Osteocyte (in vitro differentiated cells): ENCODE measurements around the gene CCNY. TPM values are rescaled to one million over a fixed set of nuclear protein-coding genes. Genes with fewer than 3 reads are reported as not detected.

Source experiments
- DNase-seq: peaks from one replicate; pipeline ENCODE4 v3.0.0; 2021; ENCODE audit warnings: mixed read lengths; ENCODE audit not compliant: unreplicated experiment; ENCODE audit errors: extremely low spot score
- H3K27ac Mint-ChIP-seq: one replicate; pipeline ENCODE4 v1.8.0; 2021; ENCODE audit warnings: mild to moderate bottlenecking, mixed read lengths; ENCODE audit not compliant: unreplicated experiment
- H3K27me3 Mint-ChIP-seq: one replicate; pipeline ENCODE4 v1.8.0; 2021; ENCODE audit warnings: mixed read lengths; ENCODE audit not compliant: unreplicated experiment
- H3K36me3 Mint-ChIP-seq: one replicate; pipeline ENCODE4 v1.8.0; 2021; ENCODE audit warnings: mixed read lengths; ENCODE audit not compliant: unreplicated experiment
- H3K4me1 Mint-ChIP-seq: one replicate; pipeline ENCODE4 v1.8.0; 2021; ENCODE audit warnings: mixed read lengths; ENCODE audit not compliant: unreplicated experiment
- H3K4me3 Mint-ChIP-seq: one replicate; pipeline ENCODE4 v1.8.0; 2021; ENCODE audit warnings: mild to moderate bottlenecking, moderate library complexity, mixed read lengths; ENCODE audit not compliant: unreplicated experiment
- H3K9me3 Mint-ChIP-seq: one replicate; pipeline ENCODE4 v1.8.0; 2021; ENCODE audit warnings: mixed read lengths; ENCODE audit not compliant: unreplicated experiment
- CTCF ChIP-seq: fragments of 200-600 bp; sonication (generic); IDR thresholded peaks from 2 replicates; pipeline ENCODE4 v1.5.0; 2021; ENCODE audit warnings: antibody characterized with exemption, mild to moderate bottlenecking, moderate library complexity
- total RNA-seq: library from RNA; stranded (reverse); gene quantifications from 2 replicates; pipeline ENCODE4 v1.2.1, GENCODE V29; 2021

The CCNY gene
- total RNA-seq, 1 donor from 2014 or later: 76.4 TPM

GRCh38 chr10:35497909-35498308 is 161.6 kb downstream of the CCNY start:
- H3K27me3 Mint-ChIP-seq: no peaks in the 10 kb centered on the region
- no peak for TF ChIP-seq CTCF
- H3K9me3 Mint-ChIP-seq: no peaks in the 10 kb centered on the region
- peaks cover 13% of the 10 kb centered on the region for H3K4me1 Mint-ChIP-seq
- H3K4me3 Mint-ChIP-seq: no peak overlapping the region
- no peak for DNase-seq
- H3K36me3 Mint-ChIP-seq: no peaks in the 10 kb centered on the region
- no peak overlapping the region for H3K27ac Mint-ChIP-seq

- H3K36me3 Mint-ChIP-seq: no peaks in the 10 kb centered on the region
- H3K9me3 Mint-ChIP-seq: no peaks in the 10 kb centered on the region
- TF ChIP-seq CTCF: no peak
- no peaks in the 10 kb centered on the region for H3K27me3 Mint-ChIP-seq
- no peak for DNase-seq
- H3K27ac Mint-ChIP-seq: no peak overlapping the region
- H3K4me3 Mint-ChIP-seq: no peak overlapping the region
- peaks cover 13% of the 10 kb centered on the region for H3K4me1 Mint-ChIP-seq
Measured at GRCh38 chr10:35498693-35499092, 162.4 kb downstream of the CCNY start.

- H3K27me3 Mint-ChIP-seq: no peaks in the 10 kb centered on the region
- TF ChIP-seq CTCF: no peak
- H3K36me3 Mint-ChIP-seq: peaks cover 7% of the 10 kb centered on the region
- no peak overlapping the region for H3K4me3 Mint-ChIP-seq
- no peak overlapping the region for H3K27ac Mint-ChIP-seq
- no peaks in the 10 kb centered on the region for H3K9me3 Mint-ChIP-seq
- peaks cover 2% of the 10 kb centered on the region for H3K4me1 Mint-ChIP-seq
- no peak for DNase-seq
Measured at GRCh38 chr10:35501923-35502322, 165.6 kb downstream of the CCNY start.

- peaks cover 7% of the 10 kb centered on the region for H3K36me3 Mint-ChIP-seq
- DNase-seq: no peak
- H3K27me3 Mint-ChIP-seq: no peaks in the 10 kb centered on the region
- no peak overlapping the region for H3K4me3 Mint-ChIP-seq
- H3K27ac Mint-ChIP-seq: no peak overlapping the region
- peaks cover 2% of the 10 kb centered on the region for H3K4me1 Mint-ChIP-seq
- TF ChIP-seq CTCF: no peak
- H3K9me3 Mint-ChIP-seq: no peaks in the 10 kb centered on the region
Measured at GRCh38 chr10:35502692-35503091, 166.4 kb downstream of the CCNY start.

- no peaks in the 10 kb centered on the region for H3K27me3 Mint-ChIP-seq
- peaks cover 7% of the 10 kb centered on the region for H3K36me3 Mint-ChIP-seq
- H3K9me3 Mint-ChIP-seq: no peaks in the 10 kb centered on the region
- no peak for DNase-seq
- TF ChIP-seq CTCF: no peak
- no peak overlapping the region for H3K4me3 Mint-ChIP-seq
- no peak overlapping the region for H3K27ac Mint-ChIP-seq
- peaks cover 2% of the 10 kb centered on the region for H3K4me1 Mint-ChIP-seq
Measured at GRCh38 chr10:35503578-35503977, 167.3 kb downstream of the CCNY start.
